GM13977 (cell line): ENCODE measurements around the gene LRG1.

ENCODE experiments used
- DNase-seq: peaks from one replicate; pipeline ENCODE4 v3.0.0; 2012; ENCODE audit warnings: low spot score
- CTCF ChIP-seq: IDR thresholded peaks from 2 replicates; pipeline ENCODE4 v1.5.1; 2012; ENCODE audit warnings: mild to moderate bottlenecking, control low read depth; ENCODE audit not compliant: insufficient read depth; ENCODE audit errors: extremely low read depth, missing control alignments
- in situ Hi-C: fragments of 300-500 bp; cut with MboI; formaldehyde crosslinking; loops from one replicate; pipeline ENCODE4 v1.12.0; 2022; ENCODE audit warnings: low sequenced_read_pairs, low pct_unique_long_range_greater_than_20kb, mixed read lengths, inconsistent platforms; ENCODE audit not compliant: unreplicated experiment

The LRG1 gene

GRCh38 chr19:4499318-4499717 is 40.5 kb downstream of the LRG1 start:
- in situ Hi-C loops = no loop called here
- DNase-seq = no peak
- TF ChIP-seq CTCF = no peak

GRCh38 chr19:4498694-4499093 is 41.1 kb downstream of the LRG1 start:
- DNase-seq = no peak
- TF ChIP-seq CTCF = no peak
- in situ Hi-C loops = no loop called here

- TF ChIP-seq CTCF = no peak
- no peak for DNase-seq
- in situ Hi-C loops = no loop called here
Observed at GRCh38 chr19:4497770-4498389, 42.0 kb downstream of the LRG1 start.

GRCh38 chr19:4496304-4496703 is 43.5 kb downstream of the LRG1 start:
- no peak for TF ChIP-seq CTCF
- in situ Hi-C loops = no loop called here
- no peak for DNase-seq

GRCh38 chr19:4495471-4495870 is 44.4 kb downstream of the LRG1 start:
- in situ Hi-C loops = no loop called here
- DNase-seq = no peak
- TF ChIP-seq CTCF = no peak

GRCh38 chr19:4494691-4495064 is 45.2 kb downstream of the LRG1 start:
- TF ChIP-seq CTCF = no peak
- in situ Hi-C loops = no loop called here
- DNase-seq = no peak
